Naive thymus-derived CD8-positive, alpha-beta T cell (primary cell): ENCODE results near the gene LCORL. TPM values are rescaled to one million over a fixed set of nuclear protein-coding genes. Genes with fewer than 3 reads are reported as not detected.

ENCODE experiments used
- ATAC-seq, 2 donors: fragments of 150-1000 bp; cut with Tn5 transposase in 1 of 2; sonication (Bioruptor Pico), chemical (Tn5 transposase) in 1 of 2; 1 replicate in 1 of 2; 2 replicates in 1 of 2; pipeline ENCODE4 v1.10.0; 2021; ENCODE audit warnings: mild to moderate bottlenecking in 2 of 2, moderate library complexity in 2 of 2
- POLR2A ChIA-PET: fragments of 350-600 bp; sonication (Branson Sonifier 250); formaldehyde crosslinking; loops from one replicate; lab custom pipeline; 2021; ENCODE audit warnings: antibody characterized with exemption; lab: Charles Lee
- DNase-seq, 10 donors: peaks; one replicate each; pipeline versions ENCODE4 v3.0.0 to v3.0.0-alpha.2; 2020 to 2022
- H3K27ac Mint-ChIP-seq, 10 donors: one replicate each; pipeline ENCODE4 v1.8.0; 2020 to 2022; ENCODE audit warnings: mild to moderate bottlenecking in 10 of 10, mixed read lengths in 10 of 10, moderate library complexity in 4 of 10, inconsistent platforms in 1 of 10
- H3K27me3 Mint-ChIP-seq, 5 donors: one replicate each; pipeline ENCODE4 v1.8.0; 2021 to 2022; ENCODE audit warnings: mixed read lengths in 5 of 5
- H3K36me3 Mint-ChIP-seq, 3 donors: one replicate each; pipeline ENCODE4 v1.8.0; 2020 to 2022; ENCODE audit warnings: mixed read lengths in 3 of 3, mild to moderate bottlenecking in 2 of 3, inconsistent platforms in 1 of 3
- H3K4me1 Mint-ChIP-seq, 4 donors: one replicate each; pipeline ENCODE4 v1.8.0; 2021 to 2022; ENCODE audit warnings: mixed read lengths in 4 of 4
- H3K4me3 Mint-ChIP-seq, 10 donors: one replicate each; pipeline ENCODE4 v1.8.0; 2020 to 2022; ENCODE audit warnings: mild to moderate bottlenecking in 10 of 10, mixed read lengths in 10 of 10, moderate library complexity in 6 of 10, inconsistent platforms in 1 of 10
- H3K9me3 Mint-ChIP-seq, 9 donors: one replicate each; pipeline ENCODE4 v1.8.0; 2020 to 2022; ENCODE audit warnings: mixed read lengths in 9 of 9, mild to moderate bottlenecking in 3 of 9, inconsistent platforms in 1 of 9, moderate library complexity in 1 of 9
- polyA plus RNA-seq, 3 donors: library from polyadenylated mRNA; unstranded; fragments of 300-500 nt; fragmentation: Illumina TruSeq; gene quantifications; one replicate each; pipeline ENCODE4 v1.2.3, GENCODE V29; 2021
- total RNA-seq, 8 experiments: library from RNA in 2 of 8; stranded (reverse) in 2 of 8; gene quantifications; one replicate each; pipeline ENCODE4 v1.2.3 and lab custom pipeline; 2021 to 2026

The LCORL gene
- total and polyA plus RNA-seq, 5 experiments from 2014 or later, result 4.5 to 16.9 (median 7.3) TPM

- no peaks in the 10 kb centered on the region for H3K27me3 Mint-ChIP-seq
- H3K27ac Mint-ChIP-seq, result no peak overlapping the region
- peaks cover 0 to 6% (median 1%) of the 10 kb centered on the region in 4 donors for H3K4me1 Mint-ChIP-seq
- DNase-seq, result no peak
- POLR2A ChIA-PET, result no interaction called here
- H3K36me3 Mint-ChIP-seq, result peaks cover 15 to 46% (median 40%) of the 10 kb centered on the region in 3 donors
- no peak for ATAC-seq
- no peak overlapping the region for H3K4me3 Mint-ChIP-seq
- H3K9me3 Mint-ChIP-seq, result peaks cover 0 to 10% (median 4%) of the 10 kb centered on the region in 9 donors
Observed at GRCh38 chr4:17915439-17915838, 106.1 kb downstream of the LCORL start.

DNA sequence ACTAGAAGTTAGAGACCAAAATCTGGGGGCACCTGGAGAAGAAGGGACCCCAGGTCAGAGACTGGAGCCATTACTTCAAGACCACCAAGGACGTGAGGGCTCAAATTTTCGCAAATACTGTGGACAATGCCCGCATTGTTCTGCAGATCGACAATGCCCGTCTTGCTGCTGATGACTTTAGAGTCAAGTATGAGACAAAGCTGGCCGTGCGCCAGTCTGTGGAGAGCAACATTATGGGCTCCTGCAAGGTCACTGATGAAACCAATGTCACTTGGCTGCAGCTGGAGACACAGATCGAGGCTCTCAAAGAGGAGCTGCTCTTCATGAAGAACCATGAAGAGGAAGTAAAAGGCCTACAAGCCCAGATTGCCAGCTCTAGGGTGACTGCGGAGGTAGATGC is 109.5 kb downstream of the LCORL start:
- Mint-ChIP-seq H3K27ac (no peak overlapping the region), H3K27me3 (no peaks in the 10 kb centered on the region), H3K4me3 (no peak overlapping the region), H3K4me1 (peaks cover 0 to 6% (median 2%) of the 10 kb centered on the region in 4 donors), H3K9me3 (no peaks in the 10 kb centered on the region), H3K36me3 (peaks cover 15 to 37% (median 33%) of the 10 kb centered on the region in 3 donors)
- POLR2A ChIA-PET, result no interaction called here
- no peak for DNase-seq
- no peak for ATAC-seq

- Mint-ChIP-seq H3K27ac (no peak overlapping the region), H3K36me3 (peaks cover 15 to 38% (median 34%) of the 10 kb centered on the region in 3 donors), H3K4me1 (peaks cover 0 to 6% (median 2%) of the 10 kb centered on the region in 4 donors), H3K9me3 (no peaks in the 10 kb centered on the region), H3K4me3 (no peak overlapping the region), H3K27me3 (no peaks in the 10 kb centered on the region)
- ATAC-seq (no peak), DNase-seq (no peak)
- POLR2A ChIA-PET, result no interaction called here
Observed at GRCh38 chr4:17911608-17912007, 109.9 kb downstream of the LCORL start.

GRCh38 chr4:17898553-17899055 is 123.0 kb downstream of the LCORL start:
- peaks cover 0 to 37% (median 28%) of the 10 kb centered on the region in 3 donors for H3K36me3 Mint-ChIP-seq
- H3K4me3 Mint-ChIP-seq, result no peak overlapping the region
- no peaks in the 10 kb centered on the region for H3K27me3 Mint-ChIP-seq
- DNase-seq (no peak), ATAC-seq (no peak)
- no peak overlapping the region for H3K27ac Mint-ChIP-seq
- POLR2A ChIA-PET, result no interaction called here
- H3K9me3 Mint-ChIP-seq, result no peaks in the 10 kb centered on the region
- peaks cover 0 to 1% (median 0%) of the 10 kb centered on the region in 4 donors for H3K4me1 Mint-ChIP-seq

DNA sequence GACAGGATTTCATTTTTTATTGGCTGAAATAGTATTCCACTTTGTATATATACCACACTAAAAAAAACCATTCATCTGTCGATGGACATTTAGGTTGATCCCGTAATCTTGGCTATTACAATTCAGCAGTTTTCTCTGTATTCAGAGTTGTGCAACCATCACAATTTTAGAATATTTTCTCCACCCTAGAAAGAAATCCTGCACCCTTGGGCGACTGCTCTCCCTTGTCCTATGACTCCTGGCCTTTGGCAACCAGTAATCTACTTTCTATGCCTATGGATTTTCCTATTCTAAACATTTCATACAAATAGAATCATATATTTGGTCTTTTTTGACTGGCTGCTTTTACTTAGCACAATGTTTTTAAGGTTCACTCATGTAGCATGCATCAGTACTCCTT is 126.1 kb downstream of the LCORL start:
- DNase-seq (no peak), ATAC-seq (no peak)
- Mint-ChIP-seq H3K36me3 (peaks cover 0 to 19% (median 17%) of the 10 kb centered on the region in 3 donors), H3K4me3 (no peak overlapping the region), H3K9me3 (no peaks in the 10 kb centered on the region), H3K27me3 (no peaks in the 10 kb centered on the region), H3K4me1 (no peaks in the 10 kb centered on the region), H3K27ac (no peak overlapping the region)
- POLR2A ChIA-PET, result no interaction called here

GRCh38 chr4:17894421-17894820 is 127.1 kb downstream of the LCORL start:
- Mint-ChIP-seq H3K4me1 (no peaks in the 10 kb centered on the region), H3K4me3 (no peak overlapping the region), H3K27ac (no peak overlapping the region), H3K9me3 (no peaks in the 10 kb centered on the region), H3K27me3 (no peaks in the 10 kb centered on the region), H3K36me3 (peaks cover 0 to 14% (median 12%) of the 10 kb centered on the region in 3 donors)
- ATAC-seq, result no peak
- DNase-seq, result no peak
- POLR2A ChIA-PET, result no interaction called here

GRCh38 chr4:17889692-17890091 is 131.9 kb downstream of the LCORL start:
- H3K36me3 Mint-ChIP-seq, result peaks cover under 1 to 9% (median 6%) of the 10 kb centered on the region in 3 donors
- H3K9me3 Mint-ChIP-seq, result no peaks in the 10 kb centered on the region
- no peak overlapping the region for H3K27ac Mint-ChIP-seq
- POLR2A ChIA-PET, result no interaction called here
- ATAC-seq, result no peak
- H3K4me3 Mint-ChIP-seq, result no peak overlapping the region
- DNase-seq, result no peak
- H3K27me3 Mint-ChIP-seq, result no peaks in the 10 kb centered on the region
- H3K4me1 Mint-ChIP-seq, result no peaks in the 10 kb centered on the region

- H3K27ac Mint-ChIP-seq, result no peak overlapping the region
- no peaks in the 10 kb centered on the region for H3K4me1 Mint-ChIP-seq
- no peaks in the 10 kb centered on the region for H3K27me3 Mint-ChIP-seq
- no peaks in the 10 kb centered on the region for H3K9me3 Mint-ChIP-seq
- ATAC-seq (no peak), DNase-seq (no peak)
- H3K36me3 Mint-ChIP-seq, result peaks cover 10 to 20% (median 19%) of the 10 kb centered on the region in 3 donors
- H3K4me3 Mint-ChIP-seq, result no peak overlapping the region
- POLR2A ChIA-PET, result no interaction called here
Observed at GRCh38 chr4:17884511-17884910, 137.0 kb downstream of the LCORL start.

DNA sequence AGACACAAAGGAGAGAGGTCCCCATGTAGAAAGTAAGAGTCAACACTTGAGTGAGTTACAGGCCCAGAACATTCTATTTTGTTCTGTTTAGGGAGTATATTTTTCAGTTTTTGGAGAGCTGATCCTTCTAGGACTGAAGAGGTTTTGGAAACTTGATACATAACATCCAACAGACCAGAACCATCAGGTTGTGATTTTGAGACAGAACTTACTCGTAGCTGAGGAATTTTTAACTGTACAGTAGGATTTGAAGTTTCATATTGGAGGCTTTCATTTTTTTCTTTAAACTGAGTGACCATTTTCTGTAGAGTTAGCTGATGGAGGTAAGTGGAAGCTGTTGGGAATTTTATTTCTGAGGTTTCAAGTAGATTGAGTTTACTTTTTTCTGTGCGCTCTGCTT is 137.5 kb downstream of the LCORL start:
- POLR2A ChIA-PET, result no interaction called here

DNA sequence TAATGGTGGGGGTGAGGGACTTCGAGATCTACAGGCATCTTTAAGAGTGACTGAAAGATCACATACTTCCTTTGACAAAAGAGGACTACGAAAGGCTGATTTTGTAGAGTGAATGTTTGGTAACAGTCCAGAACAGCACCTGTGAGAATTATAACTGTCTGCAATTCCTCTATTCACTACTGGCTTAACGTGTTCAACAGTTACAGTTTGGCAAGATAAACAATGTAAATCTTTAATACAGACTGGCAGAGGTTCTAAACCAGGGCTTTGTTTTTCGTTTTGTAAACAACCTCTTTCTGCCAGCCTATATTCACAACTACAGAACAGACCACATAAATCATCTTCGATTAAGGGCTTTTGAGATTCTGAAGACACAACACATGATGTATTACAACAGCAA is 143.9 kb downstream of the LCORL start:
- Mint-ChIP-seq H3K4me3 (no peak overlapping the region), H3K36me3 (peaks cover 3 to 20% (median 7%) of the 10 kb centered on the region in 3 donors), H3K27me3 (no peaks in the 10 kb centered on the region), H3K27ac (no peak overlapping the region), H3K9me3 (peaks cover 0 to 13% (median 4%) of the 10 kb centered on the region in 9 donors), H3K4me1 (no peaks in the 10 kb centered on the region)
- no peak for DNase-seq
- POLR2A ChIA-PET, result no interaction called here
- no peak for ATAC-seq

More for the DNA sequence above, 137.5 kb downstream of the LCORL start:
- ATAC-seq (no peak), DNase-seq (no peak)
- Mint-ChIP-seq H3K9me3 (no peaks in the 10 kb centered on the region), H3K27ac (no peak overlapping the region), H3K27me3 (no peaks in the 10 kb centered on the region), H3K4me3 (no peak overlapping the region), H3K4me1 (no peaks in the 10 kb centered on the region), H3K36me3 (peaks cover 10 to 20% (median 19%) of the 10 kb centered on the region in 3 donors)

GRCh38 chr4:17876943-17877342 is 144.6 kb downstream of the LCORL start:
- POLR2A ChIA-PET, result no interaction called here
- Mint-ChIP-seq H3K27ac (no peak overlapping the region), H3K4me3 (no peak overlapping the region), H3K4me1 (no peaks in the 10 kb centered on the region), H3K9me3 (peaks cover 0 to 13% (median 4%) of the 10 kb centered on the region in 9 donors), H3K36me3 (peaks cover 3 to 20% (median 7%) of the 10 kb centered on the region in 3 donors), H3K27me3 (no peaks in the 10 kb centered on the region)
- ATAC-seq (no peak), DNase-seq (no peak)

GRCh38 chr4:17875402-17876070 is 146.0 kb downstream of the LCORL start:
- Mint-ChIP-seq H3K27ac (no peak overlapping the region), H3K36me3 (peaks cover 3 to 20% (median 7%) of the 10 kb centered on the region in 3 donors), H3K27me3 (no peaks in the 10 kb centered on the region), H3K4me1 (no peaks in the 10 kb centered on the region), H3K9me3 (peaks cover 0 to 13% (median 4%) of the 10 kb centered on the region in 9 donors), H3K4me3 (no peak overlapping the region)
- POLR2A ChIA-PET, result no interaction called here
- DNase-seq, result no peak
- no peak for ATAC-seq

DNA sequence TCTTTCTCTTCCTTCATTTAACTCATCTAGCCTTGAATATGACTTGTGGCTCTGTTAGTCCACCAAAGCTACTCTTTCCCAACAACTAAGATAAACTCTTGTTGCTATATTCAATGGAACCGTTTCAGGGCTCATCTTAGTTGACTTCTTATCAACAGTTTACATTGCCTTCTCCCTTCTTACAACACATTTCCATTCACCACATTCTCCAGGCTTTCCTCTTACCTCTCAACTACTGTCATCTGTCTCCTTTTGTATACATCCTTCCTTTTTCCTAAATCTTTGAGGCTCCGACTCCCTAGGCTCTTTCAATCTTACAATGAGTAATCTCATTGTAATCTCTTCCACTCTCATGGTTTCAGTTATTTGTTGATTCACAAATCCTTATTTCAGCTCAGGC is 152.2 kb downstream of the LCORL start:
- Mint-ChIP-seq H3K4me3 (no peak overlapping the region), H3K9me3 (peaks cover 0 to 4% (median 0%) of the 10 kb centered on the region in 9 donors), H3K4me1 (no peaks in the 10 kb centered on the region), H3K27ac (no peak overlapping the region), H3K27me3 (no peaks in the 10 kb centered on the region), H3K36me3 (peaks cover 0 to 4% (median 0%) of the 10 kb centered on the region in 3 donors)
- DNase-seq (no peak), ATAC-seq (no peak)
- POLR2A ChIA-PET, result no interaction called here
